Effector memory CD4-positive, alpha-beta T cell (primary cell): Measurements from ENCODE around the gene KRTAP1-5.
"Not testable (repeated sequence)": the region's sequence is repeated elsewhere in the genome, so short reads cannot be mapped to it uniquely, and the experiment has no call there.

ENCODE experiments used
- DNase-seq, 3 donors: peaks; one replicate each; pipeline ENCODE4 v3.0.0-alpha.2; 2020
- H3K27ac ChIP-seq: 2 replicates; pipeline ENCODE4 v1.7.0; 2013; ENCODE audit warnings: mild to moderate bottlenecking, low read length, moderate library complexity; ENCODE audit not compliant: insufficient read depth, poor library complexity, severe bottlenecking
- H3K27me3 ChIP-seq: replicated peaks from 2 replicates; pipeline ENCODE4 v1.7.0; 2013; ENCODE audit warnings: mild to moderate bottlenecking, low read length; ENCODE audit not compliant: insufficient read depth, control insufficient read depth, poor library complexity, severe bottlenecking
- H3K36me3 ChIP-seq: 2 replicates; pipeline ENCODE4 v1.7.0; 2013; ENCODE audit warnings: mild to moderate bottlenecking, low read length, moderate library complexity; ENCODE audit not compliant: control insufficient read depth, insufficient read depth
- H3K4me1 ChIP-seq: 2 replicates; pipeline ENCODE4 v1.7.0; 2013; ENCODE audit warnings: low read length, mild to moderate bottlenecking; ENCODE audit not compliant: control insufficient read depth, insufficient read depth, poor library complexity, severe bottlenecking
- H3K4me3 ChIP-seq: 2 replicates; pipeline ENCODE4 v1.7.0; 2013; ENCODE audit warnings: low read length, low read depth, mild to moderate bottlenecking; ENCODE audit not compliant: insufficient read depth, poor library complexity, severe bottlenecking
- H3K9me3 ChIP-seq: 2 replicates; pipeline ENCODE4 v1.7.0; 2013; ENCODE audit warnings: mild to moderate bottlenecking, low read length, moderate library complexity; ENCODE audit not compliant: control insufficient read depth

Gene KRTAP1-5

GRCh38 chr17:41063449-41063848 lies 36.4 kb upstream of the KRTAP1-5 start:
- no peak for DNase-seq
- no peaks in the 10 kb centered on the region for H3K9me3 ChIP-seq
- peaks cover 2% of the 10 kb centered on the region for H3K27me3 ChIP-seq
- H3K4me1 ChIP-seq = no peaks in the 10 kb centered on the region
- H3K27ac ChIP-seq = no peak overlapping the region
- no peaks in the 10 kb centered on the region for H3K36me3 ChIP-seq
- H3K4me3 ChIP-seq = no peak overlapping the region

GRCh38 chr17:41061964-41062363 lies 35.0 kb upstream of the KRTAP1-5 start:
- Histone ChIP-seq H3K4me3 (no peak overlapping the region), H3K4me1 (no peaks in the 10 kb centered on the region), H3K27me3 (peaks cover 2% of the 10 kb centered on the region), H3K9me3 (no peaks in the 10 kb centered on the region), H3K27ac (no peak overlapping the region), H3K36me3 (no peaks in the 10 kb centered on the region)
- DNase-seq = no peak

- no peaks in the 10 kb centered on the region for H3K4me1 ChIP-seq
- H3K27me3 ChIP-seq = peaks cover 2% of the 10 kb centered on the region
- no peaks in the 10 kb centered on the region for H3K36me3 ChIP-seq
- no peak within 1 kb of the TSS for H3K27ac ChIP-seq
- no peak within 1 kb of the TSS for H3K4me3 ChIP-seq
- H3K9me3 ChIP-seq = no peaks in the 10 kb centered on the region
- no peak for DNase-seq
Measured at GRCh38 chr17:41060052-41060604, 33.1 kb upstream of the KRTAP1-5 start, which contains the start of gene KRTAP2-3. Gene KRTAP2-3 (minus strand): TSS chr17:41060114. CDS start chr17:41060050, 64 bp downstream.

GRCh38 chr17:41059276-41060051 lies 32.5 kb upstream of the KRTAP1-5 start:
- not testable (repeated sequence) for DNase-seq, H3K27ac ChIP-seq, H3K36me3 ChIP-seq, H3K4me1 ChIP-seq, H3K27me3 ChIP-seq, H3K4me3 ChIP-seq, H3K9me3 ChIP-seq

GRCh38 chr17:41058741-41059140 lies 31.7 kb upstream of the KRTAP1-5 start:
- Histone ChIP-seq H3K27ac (no peak overlapping the region), H3K4me1 (no peaks in the 10 kb centered on the region)
- no peak for DNase-seq

GRCh38 chr17:41057547-41057946 lies 30.5 kb upstream of the KRTAP1-5 start:
- Histone ChIP-seq H3K4me1 (no peaks in the 10 kb centered on the region), H3K36me3 (no peaks in the 10 kb centered on the region), H3K4me3 (no peak overlapping the region), H3K9me3 (no peaks in the 10 kb centered on the region), H3K27ac (no peak overlapping the region), H3K27me3 (peaks cover 2% of the 10 kb centered on the region)
- no peak for DNase-seq

More at GRCh38 chr17:41058741-41059140, 31.7 kb upstream of the KRTAP1-5 start:
- Histone ChIP-seq H3K9me3 (no peaks in the 10 kb centered on the region), H3K4me3 (no peak overlapping the region), H3K27me3 (peaks cover 2% of the 10 kb centered on the region), H3K36me3 (no peaks in the 10 kb centered on the region)

- H3K4me1 ChIP-seq, H3K27ac ChIP-seq, H3K36me3 ChIP-seq, H3K27me3 ChIP-seq, H3K9me3 ChIP-seq, DNase-seq, H3K4me3 ChIP-seq: not testable (repeated sequence)
Measured at GRCh38 chr17:41055130-41055529, 28.1 kb upstream of the KRTAP1-5 start, which contains the start of gene KRTAP2-2. Gene KRTAP2-2 (minus strand): TSS chr17:41055230. CDS start chr17:41055211, 19 bp downstream.

- not testable (repeated sequence) for H3K27me3 ChIP-seq, H3K36me3 ChIP-seq, H3K4me3 ChIP-seq, H3K9me3 ChIP-seq, DNase-seq, H3K4me1 ChIP-seq, H3K27ac ChIP-seq
Measured at GRCh38 chr17:41054556-41054955, 27.5 kb upstream of the KRTAP1-5 start.

GRCh38 chr17:41054025-41054424 lies 27.0 kb upstream of the KRTAP1-5 start:
- Histone ChIP-seq H3K9me3 (no peaks in the 10 kb centered on the region), H3K27me3 (no peaks in the 10 kb centered on the region), H3K36me3 (no peaks in the 10 kb centered on the region), H3K4me1 (no peaks in the 10 kb centered on the region), H3K27ac (no peak overlapping the region), H3K4me3 (no peak overlapping the region)
- no peak for DNase-seq

GRCh38 chr17:41052566-41052965 lies 25.6 kb upstream of the KRTAP1-5 start:
- no peaks in the 10 kb centered on the region for H3K4me1 ChIP-seq
- no peaks in the 10 kb centered on the region for H3K9me3 ChIP-seq
- H3K27me3 ChIP-seq = no peaks in the 10 kb centered on the region
- no peak overlapping the region for H3K4me3 ChIP-seq
- no peak overlapping the region for H3K27ac ChIP-seq
- DNase-seq = no peak
- no peaks in the 10 kb centered on the region for H3K36me3 ChIP-seq
